Measurements from ENCODE around the gene AOPEP. TPM values are rescaled to one million over a fixed set of nuclear protein-coding genes. Genes with fewer than 3 reads are reported as not detected.
A peak's percentile ranks its signal among the peaks of the same experiment; 100 is the strongest.

Gene AOPEP
- total RNA-seq, 4 donors from 2014 or later = 80.7 to 428 (median 126) TPM

DNA sequence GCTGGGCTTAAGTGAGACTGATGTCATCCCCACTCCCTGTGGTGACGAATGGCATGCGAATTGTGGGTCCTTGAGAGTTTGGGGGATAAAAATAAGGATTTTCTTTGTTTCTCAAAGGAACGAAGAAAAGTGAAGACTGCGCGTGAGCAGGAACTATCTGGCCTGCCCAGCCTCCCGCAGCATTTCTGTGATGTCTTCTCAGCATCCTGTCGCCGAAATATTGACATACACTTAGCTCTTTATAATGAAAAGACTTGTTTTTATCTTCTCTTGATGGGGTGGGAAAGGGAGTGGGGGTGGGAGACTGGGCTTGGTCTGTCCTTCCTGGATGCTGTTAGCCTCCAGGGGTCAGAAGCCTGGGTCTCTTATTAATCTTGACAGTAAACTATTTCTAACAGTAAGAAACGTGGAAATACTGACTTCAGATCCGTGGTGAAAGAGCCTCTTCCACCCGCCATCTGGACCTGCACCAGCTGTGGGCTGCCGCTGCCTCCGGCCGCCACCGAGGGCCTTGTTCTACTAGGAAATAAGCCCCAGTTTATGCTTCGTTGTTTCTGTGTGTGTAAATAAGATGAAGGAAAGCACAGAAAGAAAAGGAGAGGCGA, 351.4 kb downstream of the AOPEP start:
- intact Hi-C loops (cut with DNase I; ENCODE audit: low total_unique reads) = no loop called here
- peaks cover 20 to 36% of the 10 kb centered on the region in 2 donors for H3K4me1 ChIP-seq
- DNase-seq = no peak
- H3K36me3 ChIP-seq = no peaks in the 10 kb centered on the region
- no peak overlapping the region for H3K4me3 ChIP-seq
- H3K9me3 ChIP-seq = no peaks in the 10 kb centered on the region
- TF ChIP-seq, protein P1, sequence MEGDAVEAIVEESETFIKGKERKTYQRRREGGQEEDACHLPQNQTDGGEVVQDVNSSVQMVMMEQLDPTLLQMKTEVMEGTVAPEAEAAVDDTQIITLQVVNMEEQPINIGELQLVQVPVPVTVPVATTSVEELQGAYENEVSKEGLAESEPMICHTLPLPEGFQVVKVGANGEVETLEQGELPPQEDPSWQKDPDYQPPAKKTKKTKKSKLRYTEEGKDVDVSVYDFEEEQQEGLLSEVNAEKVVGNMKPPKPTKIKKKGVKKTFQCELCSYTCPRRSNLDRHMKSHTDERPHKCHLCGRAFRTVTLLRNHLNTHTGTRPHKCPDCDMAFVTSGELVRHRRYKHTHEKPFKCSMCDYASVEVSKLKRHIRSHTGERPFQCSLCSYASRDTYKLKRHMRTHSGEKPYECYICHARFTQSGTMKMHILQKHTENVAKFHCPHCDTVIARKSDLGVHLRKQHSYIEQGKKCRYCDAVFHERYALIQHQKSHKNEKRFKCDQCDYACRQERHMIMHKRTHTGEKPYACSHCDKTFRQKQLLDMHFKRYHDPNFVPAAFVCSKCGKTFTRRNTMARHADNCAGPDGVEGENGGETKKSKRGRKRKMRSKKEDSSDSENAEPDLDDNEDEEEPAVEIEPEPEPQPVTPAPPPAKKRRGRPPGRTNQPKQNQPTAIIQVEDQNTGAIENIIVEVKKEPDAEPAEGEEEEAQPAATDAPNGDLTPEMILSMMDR (IDR thresholded peaks at IDR 0.05) = peak in 1 of 4 experiments; percentile 0
- no peak for TF ChIP-seq POLR2A (IDR thresholded peaks at IDR 0.05)
- H3K27ac ChIP-seq = peak overlapping the region; percentile 73
- no peaks in the 10 kb centered on the region for H3K27me3 ChIP-seq

DNA sequence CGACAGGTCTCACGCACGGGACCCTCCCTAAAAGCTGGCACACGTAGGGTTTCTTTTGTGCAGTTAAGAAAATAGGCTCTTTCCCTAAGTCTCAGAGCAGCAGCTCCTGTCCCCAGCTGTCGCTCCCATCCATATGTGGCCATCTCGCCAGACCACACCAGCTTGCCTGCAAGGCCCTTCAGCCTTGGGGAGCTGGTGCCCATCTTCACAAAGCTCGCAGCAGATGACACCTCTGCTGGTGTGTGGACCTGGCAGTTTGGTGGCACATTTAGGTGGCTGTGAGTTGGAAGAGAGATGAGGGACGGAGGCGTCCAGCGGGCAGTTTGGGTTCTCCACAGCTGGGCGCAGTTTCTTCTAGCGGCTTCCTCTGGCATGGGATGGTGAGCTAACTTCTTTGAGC, 352.0 kb downstream of the AOPEP start:
- intact Hi-C loops (cut with DNase I; ENCODE audit: low total_unique reads) = no loop called here
- peak in 1 of 2 donors; percentile 23 for DNase-seq

DNA sequence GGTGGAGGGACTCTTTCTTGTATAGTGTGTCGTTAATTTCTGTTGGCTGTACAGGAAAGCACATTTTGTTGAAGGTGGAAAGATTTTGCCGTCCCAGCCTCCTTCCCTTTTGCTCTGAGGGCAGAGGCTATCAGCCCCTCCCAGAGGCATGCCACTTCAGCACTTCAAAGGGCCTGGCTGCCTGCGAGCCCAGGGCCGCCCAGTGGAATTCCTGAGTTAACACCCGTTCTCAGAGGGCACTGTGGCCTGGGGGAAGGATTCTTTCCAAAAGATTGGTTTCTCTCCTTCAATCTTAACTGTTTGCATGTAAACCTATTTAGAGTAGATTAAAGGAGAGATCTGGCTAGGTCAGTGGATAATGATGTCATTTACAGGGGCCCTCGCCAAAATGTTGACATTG, 352.4 kb downstream of the AOPEP start:
- Histone ChIP-seq H3K27ac (peak overlapping the region; percentile 73), H3K36me3 (no peaks in the 10 kb centered on the region), H3K27me3 (no peaks in the 10 kb centered on the region), H3K9me3 (no peaks in the 10 kb centered on the region), H3K4me1 (peaks cover 20 to 35% of the 10 kb centered on the region in 2 donors), H3K4me3 (no peak overlapping the region)
- intact Hi-C loops (cut with DNase I; ENCODE audit: low total_unique reads) = no loop called here
- TF ChIP-seq, protein P1 (IDR thresholded peaks at IDR 0.05) = no peak
- TF ChIP-seq POLR2A (IDR thresholded peaks at IDR 0.05) = no peak
- DNase-seq = peak in 1 of 2 donors; percentile 11

More for the DNA sequence above, 352.0 kb downstream of the AOPEP start:
- no peaks in the 10 kb centered on the region for H3K36me3 ChIP-seq
- no peak for TF ChIP-seq POLR2A (IDR thresholded peaks at IDR 0.05)
- TF ChIP-seq, protein P1 (IDR thresholded peaks at IDR 0.05) = no peak
- peaks cover 20 to 36% of the 10 kb centered on the region in 2 donors for H3K4me1 ChIP-seq
- H3K27ac ChIP-seq = peak overlapping the region; percentile 73
- no peaks in the 10 kb centered on the region for H3K27me3 ChIP-seq
- no peak overlapping the region for H3K4me3 ChIP-seq
- no peaks in the 10 kb centered on the region for H3K9me3 ChIP-seq

DNA sequence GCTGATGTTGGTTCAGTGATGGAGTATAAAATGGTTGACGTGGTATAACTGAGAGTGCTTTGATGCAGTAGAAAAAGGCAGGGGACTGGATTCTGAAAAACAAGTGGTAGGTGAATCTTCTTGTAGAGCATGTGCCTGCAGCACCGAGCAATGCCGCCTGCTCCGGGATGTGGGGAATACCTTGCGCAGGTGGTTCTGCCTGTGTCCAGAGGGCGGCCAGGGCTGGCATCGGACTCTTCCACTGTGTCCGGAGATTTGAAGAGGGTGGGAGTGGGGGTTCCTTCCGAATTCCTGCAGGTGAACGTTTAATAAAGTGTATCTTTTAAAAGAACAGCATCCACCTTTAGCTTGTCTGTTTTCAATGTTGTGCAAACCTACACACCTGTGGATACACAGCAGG, 353.0 kb downstream of the AOPEP start:
- H3K27ac ChIP-seq = peak overlapping the region; percentile 73
- H3K4me3 ChIP-seq = no peak overlapping the region
- intact Hi-C loops (cut with DNase I; ENCODE audit: low total_unique reads) = no loop called here
- peak in 1 of 2 donors; percentile 20 for DNase-seq
- no peaks in the 10 kb centered on the region for H3K36me3 ChIP-seq
- no peaks in the 10 kb centered on the region for H3K27me3 ChIP-seq
- H3K9me3 ChIP-seq = no peaks in the 10 kb centered on the region
- TF ChIP-seq, protein P1 (IDR thresholded peaks at IDR 0.05) = no peak
- no peak for TF ChIP-seq POLR2A (IDR thresholded peaks at IDR 0.05)
- peaks cover 20 to 32% of the 10 kb centered on the region in 2 donors for H3K4me1 ChIP-seq

DNA sequence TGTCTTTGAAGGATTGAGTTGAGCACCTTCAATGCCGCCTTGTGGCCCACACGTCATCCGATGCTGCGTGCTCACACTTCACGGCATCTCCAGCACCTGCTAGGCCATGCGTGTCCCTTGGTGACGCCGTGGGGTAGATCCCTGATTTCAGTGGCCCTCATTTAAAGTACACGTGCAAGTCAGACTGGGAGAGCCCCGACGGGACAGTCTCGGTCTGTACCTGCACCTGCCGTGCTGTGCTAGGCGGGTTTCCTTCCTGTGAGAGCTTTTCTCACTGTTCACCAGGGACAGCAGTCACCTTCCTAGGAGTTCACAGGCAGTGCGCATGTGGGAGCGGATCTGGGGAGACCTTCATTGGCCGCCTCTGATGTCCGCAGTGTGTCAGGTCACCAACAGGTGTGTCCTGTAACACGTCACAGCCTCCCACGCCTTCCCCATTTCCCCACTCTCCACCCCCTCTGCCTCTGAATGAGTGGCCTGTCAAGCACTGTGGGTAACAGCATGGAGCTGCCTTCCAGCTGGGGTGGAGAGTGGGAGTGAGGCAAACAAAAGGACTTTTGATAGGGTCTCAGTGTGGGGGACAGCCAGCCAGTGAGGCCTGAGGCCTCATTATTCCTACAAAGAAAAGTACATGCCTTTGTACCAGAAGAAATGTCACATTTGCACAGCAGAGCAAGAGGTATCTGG, 354.6 kb downstream of the AOPEP start:
- peaks cover 18 to 24% of the 10 kb centered on the region in 2 donors for H3K4me1 ChIP-seq
- H3K9me3 ChIP-seq = no peaks in the 10 kb centered on the region
- H3K27me3 ChIP-seq = no peaks in the 10 kb centered on the region
- intact Hi-C loops (cut with DNase I; ENCODE audit: low total_unique reads) = no loop called here
- DNase-seq = no peak
- H3K36me3 ChIP-seq = no peaks in the 10 kb centered on the region
- H3K4me3 ChIP-seq = no peak overlapping the region
- H3K27ac ChIP-seq = peak overlapping the region; percentile 13
- TF ChIP-seq, protein P1 (IDR thresholded peaks at IDR 0.05) = no peak
- no peak for TF ChIP-seq POLR2A (IDR thresholded peaks at IDR 0.05)

All from uterus (tissue), 4 donors.